Calu3 (cell line): ENCODE measurements around the gene MAGOHB. TPM values are rescaled to one million over a fixed set of nuclear protein-coding genes. Genes with fewer than 3 reads are reported as not detected.

Experiments used
- BruUV-seq: library from RNA; stranded (reverse); fragments of 400-500 nt; replicated peaks from 2 replicates; lab custom pipeline; 2021; lab: Mats Ljungman, UMichigan
- CTCF ChIA-PET: fragments of 300-600 bp; sonication (Branson Sonifier 250); formaldehyde crosslinking; loops from one replicate; lab custom pipeline; 2022; ENCODE audit warnings: antibody characterized with exemption; lab: Charles Lee
- DNase-seq: peaks from one replicate; pipeline ENCODE4 v3.0.0; 2022
- H3K27ac Mint-ChIP-seq: one replicate; pipeline ENCODE4 v1.8.0; 2022; ENCODE audit warnings: mixed read lengths; ENCODE audit not compliant: unreplicated experiment
- H3K27me3 Mint-ChIP-seq: one replicate; pipeline ENCODE4 v1.8.0; 2022; ENCODE audit warnings: mixed read lengths; ENCODE audit not compliant: unreplicated experiment
- H3K36me3 Mint-ChIP-seq: one replicate; pipeline ENCODE4 v1.8.0; 2022; ENCODE audit warnings: mild to moderate bottlenecking, moderate library complexity, mixed read lengths; ENCODE audit not compliant: insufficient read depth, unreplicated experiment
- H3K4me1 Mint-ChIP-seq: one replicate; pipeline ENCODE4 v1.8.0; 2022; ENCODE audit warnings: mild to moderate bottlenecking, low read depth, mixed read lengths; ENCODE audit not compliant: unreplicated experiment
- H3K4me3 Mint-ChIP-seq: one replicate; pipeline ENCODE4 v1.8.0; 2022; ENCODE audit warnings: mild to moderate bottlenecking, low read depth, moderate library complexity, mixed read lengths; ENCODE audit not compliant: unreplicated experiment
- H3K9me3 Mint-ChIP-seq: one replicate; pipeline ENCODE4 v1.8.0; 2022; ENCODE audit warnings: low read depth, mixed read lengths; ENCODE audit not compliant: unreplicated experiment
- intact Hi-C: fragments of 100-400 bp; cut with micrococcal nuclease; formaldehyde crosslinking; loops from one replicate; pipeline ENCODE4 v1.10.0; 2022; ENCODE audit not compliant: unreplicated experiment
- total RNA-seq: library from RNA; stranded (reverse); gene quantifications from 2 replicates; pipeline ENCODE4 v1.2.3, GENCODE V29; 2022
- TF ChIP-seq, protein P1 (sequence below): fragments of 200-600 bp; IDR thresholded peaks from one replicate; pipeline ENCODE4 v1.8.0; 2022; ENCODE audit warnings: antibody characterized with exemption; ENCODE audit not compliant: unreplicated experiment

Gene MAGOHB
- total RNA-seq, 1 experiment from 2014 or later, result 61.4 TPM

GRCh38 chr12:10607885-10608458, 5.4 kb downstream of the MAGOHB start:
- no peak overlapping the region for H3K4me3 Mint-ChIP-seq
- H3K4me1 Mint-ChIP-seq, result peaks cover 16% of the 10 kb centered on the region
- no peak overlapping the region for H3K27ac Mint-ChIP-seq
- TF ChIP-seq, protein P1, sequence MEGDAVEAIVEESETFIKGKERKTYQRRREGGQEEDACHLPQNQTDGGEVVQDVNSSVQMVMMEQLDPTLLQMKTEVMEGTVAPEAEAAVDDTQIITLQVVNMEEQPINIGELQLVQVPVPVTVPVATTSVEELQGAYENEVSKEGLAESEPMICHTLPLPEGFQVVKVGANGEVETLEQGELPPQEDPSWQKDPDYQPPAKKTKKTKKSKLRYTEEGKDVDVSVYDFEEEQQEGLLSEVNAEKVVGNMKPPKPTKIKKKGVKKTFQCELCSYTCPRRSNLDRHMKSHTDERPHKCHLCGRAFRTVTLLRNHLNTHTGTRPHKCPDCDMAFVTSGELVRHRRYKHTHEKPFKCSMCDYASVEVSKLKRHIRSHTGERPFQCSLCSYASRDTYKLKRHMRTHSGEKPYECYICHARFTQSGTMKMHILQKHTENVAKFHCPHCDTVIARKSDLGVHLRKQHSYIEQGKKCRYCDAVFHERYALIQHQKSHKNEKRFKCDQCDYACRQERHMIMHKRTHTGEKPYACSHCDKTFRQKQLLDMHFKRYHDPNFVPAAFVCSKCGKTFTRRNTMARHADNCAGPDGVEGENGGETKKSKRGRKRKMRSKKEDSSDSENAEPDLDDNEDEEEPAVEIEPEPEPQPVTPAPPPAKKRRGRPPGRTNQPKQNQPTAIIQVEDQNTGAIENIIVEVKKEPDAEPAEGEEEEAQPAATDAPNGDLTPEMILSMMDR, result peak; percentile 21
- CTCF ChIA-PET, result no interaction called here
- H3K9me3 Mint-ChIP-seq, result no peaks in the 10 kb centered on the region
- intact Hi-C loops, result loop anchor here (1.0 kb wide), 1 partner anchor 66 kb away; the partner anchor contains the start of gene STYK1
- peak; percentile 10 for DNase-seq
- no peaks in the 10 kb centered on the region for H3K27me3 Mint-ChIP-seq
- BruUV-seq, result no TSS peak
- H3K36me3 Mint-ChIP-seq, result peaks cover 28% of the 10 kb centered on the region

GRCh38 chr12:10601860-10602259, 11.5 kb downstream of the MAGOHB start:
- peaks cover 8% of the 10 kb centered on the region for H3K36me3 Mint-ChIP-seq
- no peak overlapping the region for H3K27ac Mint-ChIP-seq
- TF ChIP-seq, protein P1, result no peak
- BruUV-seq, result no TSS peak
- CTCF ChIA-PET, result no interaction called here
- no peak for DNase-seq
- no peaks in the 10 kb centered on the region for H3K9me3 Mint-ChIP-seq
- intact Hi-C loops, result no loop called here
- no peak overlapping the region for H3K4me3 Mint-ChIP-seq
- no peaks in the 10 kb centered on the region for H3K4me1 Mint-ChIP-seq
- no peaks in the 10 kb centered on the region for H3K27me3 Mint-ChIP-seq

DNA sequence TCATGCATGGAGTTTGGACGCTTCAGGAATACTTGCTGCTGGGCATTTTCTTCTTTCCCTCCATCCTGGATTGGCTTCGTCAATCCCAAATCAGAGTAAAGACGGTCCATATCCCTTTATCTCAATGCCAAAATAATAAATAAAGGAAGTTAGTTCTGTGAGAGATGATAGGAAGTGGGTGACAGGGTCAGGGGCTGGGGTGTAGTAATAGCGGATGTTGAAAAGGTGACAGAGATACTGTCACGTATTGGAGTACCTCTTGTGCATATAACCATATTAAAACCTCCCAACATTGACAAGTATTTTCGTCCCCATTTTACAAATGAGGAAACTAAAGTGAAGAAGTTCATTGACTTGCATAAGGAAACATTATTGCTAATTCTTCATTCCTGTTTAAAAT, 12.4 kb downstream of the MAGOHB start:
- Mint-ChIP-seq H3K9me3 (no peaks in the 10 kb centered on the region), H3K27me3 (no peaks in the 10 kb centered on the region), H3K27ac (no peak overlapping the region), H3K4me1 (no peaks in the 10 kb centered on the region), H3K36me3 (peaks cover 4% of the 10 kb centered on the region), H3K4me3 (no peak overlapping the region)
- BruUV-seq, result no TSS peak
- TF ChIP-seq, protein P1, result no peak
- intact Hi-C loops, result no loop called here
- CTCF ChIA-PET, result no interaction called here
- DNase-seq, result no peak

DNA sequence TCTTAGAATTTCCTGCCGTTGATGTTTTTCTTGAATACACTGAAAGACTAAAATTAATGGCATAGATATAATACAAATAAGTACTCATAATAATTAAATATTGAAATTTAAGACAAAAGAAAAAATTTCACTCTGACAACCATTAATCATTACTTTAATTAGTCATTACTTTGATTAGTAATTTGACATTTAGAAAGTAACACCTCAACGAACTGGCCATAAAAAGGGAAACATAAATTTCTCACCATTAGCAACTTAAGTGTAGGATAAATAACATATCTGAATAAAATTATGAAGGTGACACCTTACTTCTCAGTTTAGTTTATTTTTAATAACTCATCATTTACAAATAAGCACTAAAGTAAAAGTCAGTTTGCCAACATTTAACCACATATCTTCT, 17.5 kb downstream of the MAGOHB start:
- TF ChIP-seq, protein P1, result no peak
- no TSS peak for BruUV-seq
- no peak overlapping the region for H3K27ac Mint-ChIP-seq
- intact Hi-C loops, result no loop called here
- no peak overlapping the region for H3K4me3 Mint-ChIP-seq
- no peaks in the 10 kb centered on the region for H3K27me3 Mint-ChIP-seq
- CTCF ChIA-PET, result no interaction called here
- no peaks in the 10 kb centered on the region for H3K4me1 Mint-ChIP-seq
- no peak for DNase-seq
- H3K9me3 Mint-ChIP-seq, result no peaks in the 10 kb centered on the region
- H3K36me3 Mint-ChIP-seq, result no peaks in the 10 kb centered on the region
